Measurements from ENCODE around the gene RAVER1.

DNA sequence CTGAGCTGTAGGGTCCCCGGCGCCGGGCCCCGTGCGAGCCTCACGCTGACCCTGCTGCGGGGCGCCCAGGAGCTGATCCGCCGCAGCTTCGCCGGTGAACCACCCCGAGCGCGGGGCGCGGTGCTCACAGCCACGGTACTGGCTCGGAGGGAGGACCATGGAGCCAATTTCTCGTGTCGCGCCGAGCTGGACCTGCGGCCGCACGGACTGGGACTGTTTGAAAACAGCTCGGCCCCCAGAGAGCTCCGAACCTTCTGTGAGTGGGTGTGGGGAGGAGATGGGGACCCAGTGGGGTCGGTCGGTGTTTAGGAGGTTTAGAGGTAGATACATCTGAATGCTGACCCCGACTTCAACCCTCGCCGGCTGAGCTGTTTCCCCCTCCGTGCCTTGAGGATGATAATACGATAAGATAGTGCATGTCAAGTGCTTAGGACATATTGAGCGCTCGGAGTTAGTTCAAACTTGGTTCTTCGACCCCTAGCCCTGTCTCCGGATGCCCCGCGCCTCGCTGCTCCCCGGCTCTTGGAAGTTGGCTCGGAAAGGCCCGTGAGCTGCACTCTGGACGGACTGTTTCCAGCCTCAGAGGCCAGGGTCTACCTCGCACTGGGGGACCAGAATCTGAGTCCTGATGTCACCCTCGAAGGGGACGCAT, 41.6 kb downstream of the RAVER1 start:
- no peak for TF ChIP-seq EZH2 (IDR thresholded peaks at IDR 0.05; ENCODE audit: borderline replicate concordance, low read depth, low read length, severe bottlenecking)
- TF ChIP-seq, protein P1, sequence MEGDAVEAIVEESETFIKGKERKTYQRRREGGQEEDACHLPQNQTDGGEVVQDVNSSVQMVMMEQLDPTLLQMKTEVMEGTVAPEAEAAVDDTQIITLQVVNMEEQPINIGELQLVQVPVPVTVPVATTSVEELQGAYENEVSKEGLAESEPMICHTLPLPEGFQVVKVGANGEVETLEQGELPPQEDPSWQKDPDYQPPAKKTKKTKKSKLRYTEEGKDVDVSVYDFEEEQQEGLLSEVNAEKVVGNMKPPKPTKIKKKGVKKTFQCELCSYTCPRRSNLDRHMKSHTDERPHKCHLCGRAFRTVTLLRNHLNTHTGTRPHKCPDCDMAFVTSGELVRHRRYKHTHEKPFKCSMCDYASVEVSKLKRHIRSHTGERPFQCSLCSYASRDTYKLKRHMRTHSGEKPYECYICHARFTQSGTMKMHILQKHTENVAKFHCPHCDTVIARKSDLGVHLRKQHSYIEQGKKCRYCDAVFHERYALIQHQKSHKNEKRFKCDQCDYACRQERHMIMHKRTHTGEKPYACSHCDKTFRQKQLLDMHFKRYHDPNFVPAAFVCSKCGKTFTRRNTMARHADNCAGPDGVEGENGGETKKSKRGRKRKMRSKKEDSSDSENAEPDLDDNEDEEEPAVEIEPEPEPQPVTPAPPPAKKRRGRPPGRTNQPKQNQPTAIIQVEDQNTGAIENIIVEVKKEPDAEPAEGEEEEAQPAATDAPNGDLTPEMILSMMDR (IDR thresholded peaks at IDR 0.05; ENCODE audit: borderline replicate concordance, extremely low read depth, low read length, poor library complexity, severe bottlenecking), result no peak
